MV-4-11 (cell line): ENCODE results near the gene PRPF6.
A peak's percentile ranks its signal among the peaks of the same experiment; 100 is the strongest.
"Not testable (repeated sequence)": the region's sequence is repeated elsewhere in the genome, so short reads cannot be mapped to it uniquely, and the experiment has no call there.

Experiments used
- DNase-seq: peaks from one replicate; lab custom pipeline; 2025; lab: John Stamatoyannopoulos, UW

Gene PRPF6

DNA sequence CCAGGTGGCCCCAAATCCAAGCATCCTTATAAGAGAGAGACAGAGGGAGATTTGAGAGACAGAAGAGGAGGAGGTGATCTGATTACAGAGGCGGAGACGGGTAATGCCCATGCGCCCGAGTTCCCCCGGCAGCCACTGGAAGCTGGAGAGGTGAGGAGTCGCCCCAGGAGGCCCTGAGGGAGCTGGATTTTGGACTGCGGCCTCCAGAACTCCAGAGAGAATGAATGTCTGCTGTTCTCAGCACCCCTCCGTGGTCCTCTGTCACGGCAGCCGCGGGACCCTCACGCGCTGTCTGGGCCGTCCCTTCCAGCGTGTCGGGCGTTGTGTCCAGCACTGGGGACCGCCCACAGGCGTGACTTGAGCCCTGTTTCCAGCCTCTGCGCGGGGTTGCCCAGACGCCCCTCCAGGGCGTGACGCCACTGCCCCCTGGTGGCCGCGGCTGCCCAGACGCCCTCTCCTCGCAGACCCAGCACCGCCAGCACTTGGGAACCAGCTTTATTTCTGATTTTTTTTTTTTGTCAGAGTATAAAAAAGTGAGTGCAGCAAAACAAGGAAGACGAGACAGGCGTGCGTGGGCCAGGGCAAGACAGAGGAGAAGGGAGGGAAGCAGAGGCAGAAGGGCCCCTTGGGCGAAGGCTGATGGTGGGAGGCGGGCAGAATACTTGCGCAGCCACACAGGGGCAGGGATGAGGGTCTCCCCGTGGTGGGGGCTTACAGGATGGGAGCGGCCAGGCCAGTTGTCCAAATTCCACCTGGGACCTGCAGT, 7.1 kb upstream of the PRPF6 start:
- DNase-seq = peak; percentile 66

DNA sequence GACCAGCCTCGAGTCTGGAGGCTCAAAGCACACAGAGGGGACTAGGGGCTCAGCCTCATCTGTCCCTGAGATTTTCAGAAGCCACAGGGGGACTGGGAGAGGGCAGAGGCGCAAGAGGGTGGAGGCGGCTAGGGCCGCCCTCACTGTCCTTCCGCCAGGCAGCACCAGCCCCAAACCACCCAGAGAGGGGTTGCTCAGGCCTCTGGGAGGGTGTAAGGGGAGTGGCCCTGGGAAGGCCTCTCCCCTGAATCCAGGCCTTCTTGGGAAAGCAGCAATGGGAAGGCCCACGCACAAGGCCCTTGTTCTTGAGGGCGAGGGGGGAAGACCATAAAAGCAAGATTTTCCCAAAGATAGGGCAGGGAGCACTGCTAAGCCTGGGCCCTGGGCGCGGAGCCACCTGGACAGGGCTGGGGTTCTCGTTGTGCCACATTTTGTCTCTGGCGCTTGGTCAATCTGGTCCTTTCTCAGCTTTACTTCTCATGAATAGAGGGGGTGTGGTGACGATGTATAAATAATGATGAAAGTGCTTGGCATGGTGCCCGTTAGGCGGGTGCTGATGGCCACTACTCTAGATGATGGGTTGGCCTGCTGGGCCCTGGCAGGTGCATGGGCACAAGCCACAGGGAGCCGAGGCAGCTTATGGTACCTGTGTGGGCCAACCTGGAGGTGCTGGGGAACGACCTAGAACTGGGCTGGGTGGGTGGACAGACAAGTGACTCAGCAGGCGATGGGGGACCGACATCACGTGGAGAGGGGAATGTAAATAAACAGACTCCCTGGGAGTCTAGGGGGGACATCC, 6.3 kb upstream of the PRPF6 start:
- no peak for DNase-seq

DNA sequence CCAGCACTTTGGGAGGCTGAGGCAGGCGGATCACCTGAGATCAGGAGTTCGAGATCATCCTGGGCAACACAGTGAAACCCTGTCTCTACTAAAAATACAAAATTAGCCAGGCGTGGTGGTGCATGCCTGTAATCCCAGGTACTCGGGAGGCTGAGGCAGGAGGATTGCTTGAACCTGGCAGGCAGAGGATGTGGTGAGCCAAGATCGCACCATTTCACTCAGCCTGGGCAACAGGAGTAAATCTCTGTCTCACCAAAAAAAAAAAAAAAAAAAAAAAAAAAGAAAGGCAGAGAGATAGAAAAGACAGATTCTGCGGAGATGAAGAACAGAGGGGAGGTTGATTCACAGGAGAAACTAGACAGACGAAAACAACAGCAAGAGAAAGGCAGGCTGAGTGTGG, 4.4 kb upstream of the PRPF6 start:
- not testable (repeated sequence) for DNase-seq

DNA sequence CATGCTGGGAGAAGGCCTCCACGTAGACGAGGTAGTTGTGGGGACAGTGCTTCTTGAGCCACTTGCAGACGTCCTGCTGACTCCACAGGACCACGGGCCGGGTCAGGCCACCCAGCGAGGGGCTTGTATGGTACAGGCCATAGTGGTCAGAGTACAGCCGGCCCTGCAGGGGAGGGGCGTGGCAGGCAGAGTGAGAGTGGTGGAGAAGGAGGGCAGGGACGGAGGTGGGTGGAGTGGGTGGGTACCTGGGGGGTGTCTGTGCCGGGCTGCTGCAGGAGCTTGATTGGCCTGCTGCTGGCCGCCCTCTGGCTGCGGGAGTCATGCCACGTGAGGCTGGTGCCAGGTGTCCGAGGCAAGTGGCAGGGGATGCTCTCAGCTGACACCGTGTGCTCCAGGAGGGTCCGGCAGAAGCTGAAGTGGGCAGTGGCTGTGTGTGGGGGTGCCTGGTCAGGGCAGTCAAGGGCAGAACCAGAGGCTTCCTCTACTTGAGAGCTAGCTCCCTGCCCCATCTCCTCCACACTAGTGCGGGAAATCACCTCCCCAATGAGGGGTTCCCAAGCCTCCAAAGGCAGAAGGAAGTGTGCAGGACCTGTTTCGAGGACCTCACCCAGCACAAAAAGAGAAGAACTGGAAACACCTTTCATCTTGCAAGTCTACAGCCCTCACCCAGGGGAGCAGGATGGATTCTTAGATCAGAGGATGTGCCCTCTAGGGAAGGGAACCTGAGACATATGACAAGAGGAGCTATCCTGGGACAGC, 3.8 kb upstream of the PRPF6 start:
- DNase-seq = no peak

DNA sequence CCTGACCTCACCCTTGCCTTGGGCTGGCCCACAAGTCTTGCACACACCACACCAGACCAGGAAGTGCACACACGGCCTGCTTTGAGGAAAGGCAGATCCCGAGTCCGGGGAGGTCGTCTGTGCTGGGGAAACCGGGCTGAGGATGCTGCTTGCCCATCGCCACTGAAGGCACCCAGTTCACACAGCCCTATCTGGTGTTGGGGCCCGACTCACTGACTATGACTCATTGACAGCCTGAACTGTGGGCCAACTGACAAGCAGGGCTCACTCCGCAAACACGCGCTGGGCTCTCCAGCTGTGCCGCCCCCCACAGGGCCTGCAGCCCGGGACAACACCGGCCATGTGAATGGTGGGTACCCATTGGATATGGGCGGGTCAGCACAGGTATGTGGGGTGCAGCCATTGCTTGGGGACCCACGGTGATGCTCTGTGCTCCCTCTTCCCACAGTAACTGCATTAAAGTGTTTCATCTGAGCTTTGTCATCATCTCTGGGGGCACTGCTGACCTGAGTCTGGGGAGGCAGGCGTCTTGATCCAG, 3.1 kb upstream of the PRPF6 start:
- DNase-seq = peak; percentile 87

DNA sequence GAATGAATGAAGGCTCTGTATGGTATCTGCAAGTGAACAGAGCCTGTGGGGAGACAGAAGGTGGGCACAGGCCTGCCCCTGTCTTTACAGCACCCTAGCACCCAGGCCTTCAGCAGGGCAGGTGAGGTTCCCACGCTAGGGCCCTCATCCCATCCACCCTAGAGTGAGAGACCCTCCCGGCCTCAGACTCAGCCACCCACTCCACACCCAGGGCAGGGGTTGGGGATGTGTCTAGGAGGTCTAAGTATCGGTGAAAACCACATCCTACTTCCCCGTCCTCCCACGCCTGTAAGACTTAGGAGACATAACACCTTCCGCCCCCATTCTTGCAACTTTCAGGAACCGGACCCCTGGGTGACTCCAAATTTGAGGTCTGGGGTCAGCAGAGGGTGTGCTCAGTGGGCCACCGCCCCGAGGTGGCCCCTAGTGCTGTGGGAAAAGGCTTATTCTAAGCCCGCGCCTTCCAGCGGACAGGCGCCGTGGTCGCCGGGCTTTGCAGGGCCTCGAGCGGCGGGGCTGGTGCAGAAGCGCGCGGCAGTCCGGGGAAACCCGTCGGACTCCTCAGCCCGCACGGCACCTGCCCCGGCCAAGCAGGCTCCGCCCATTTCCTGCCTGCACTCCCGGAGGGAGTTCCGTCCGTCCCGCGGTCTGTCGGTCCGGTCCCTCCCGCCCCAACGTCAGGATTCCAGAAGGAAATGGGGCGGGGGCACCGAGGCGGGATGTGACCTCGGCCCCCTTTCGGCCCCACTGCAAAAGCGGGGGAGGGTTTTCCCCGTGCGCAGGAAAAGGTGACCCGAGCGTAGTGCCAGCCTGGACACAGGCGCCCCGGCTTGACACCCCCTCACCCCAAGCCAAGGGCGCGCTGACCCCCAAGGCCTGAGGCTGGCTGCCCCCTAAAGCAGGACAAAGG, 2.4 kb upstream of the PRPF6 start:
- DNase-seq = peak; percentile 72

DNA sequence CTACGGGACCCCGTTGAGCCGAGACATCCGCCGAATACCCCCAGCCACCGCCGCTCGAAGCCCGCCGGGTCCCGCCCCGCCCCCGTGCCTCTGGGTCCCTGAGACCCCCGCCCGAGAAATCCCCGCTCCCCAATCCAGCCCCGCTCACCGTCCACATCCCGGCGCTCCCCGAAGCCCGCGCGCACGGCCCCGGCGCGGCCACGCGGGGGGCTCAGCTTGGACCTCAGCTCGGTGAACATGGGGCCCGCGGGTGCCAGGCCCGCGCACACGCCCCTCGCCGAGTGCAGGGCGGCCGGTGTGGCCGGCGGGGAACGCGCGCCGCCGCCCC, 1.7 kb upstream of the PRPF6 start:
- no peak for DNase-seq

DNA sequence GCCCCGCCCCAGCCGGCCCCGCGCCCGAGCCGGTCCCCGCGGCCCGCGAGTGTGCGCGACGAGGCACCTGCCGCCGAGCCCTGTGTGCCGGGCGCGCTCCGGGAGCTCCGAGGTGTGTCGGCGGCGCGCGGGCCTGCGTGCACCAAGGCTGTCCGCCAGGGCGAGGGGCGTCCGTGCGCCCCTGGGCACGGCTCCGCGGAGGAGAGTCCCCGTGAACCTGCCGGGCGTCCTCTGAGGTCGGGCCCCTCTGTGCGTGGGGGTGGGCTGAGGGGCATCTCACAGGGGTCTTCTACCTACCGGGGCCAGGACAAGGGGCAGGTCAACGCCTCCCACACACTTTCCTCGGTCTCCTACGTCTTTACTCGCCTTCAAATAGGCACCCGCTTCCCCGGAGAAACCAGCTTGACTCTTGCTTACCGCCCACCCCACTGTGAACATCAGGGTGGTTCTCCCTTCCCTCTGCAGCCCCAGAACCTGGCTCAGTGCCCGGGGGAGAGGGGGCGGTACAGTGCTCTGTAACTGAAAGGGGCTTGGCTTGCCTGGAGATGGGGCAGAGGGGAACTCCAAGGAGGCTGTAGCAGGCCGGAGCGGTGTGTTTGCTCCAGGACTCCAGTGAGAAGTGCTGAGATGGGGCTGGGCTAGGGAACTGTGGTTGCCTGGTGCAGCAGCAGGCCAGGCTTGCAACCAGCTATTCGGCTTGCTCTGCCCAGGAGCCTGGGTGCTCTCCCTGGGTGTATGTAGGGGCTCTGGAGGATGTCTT, 1.2 kb upstream of the PRPF6 start, which contains the start of gene SAMD10:
SAMD10 (minus strand) TSS at position 86 of the 760 bp plus-strand sequence. CDS start 175 bp downstream, outside the sequence.
- peak; percentile 77 for DNase-seq

DNA sequence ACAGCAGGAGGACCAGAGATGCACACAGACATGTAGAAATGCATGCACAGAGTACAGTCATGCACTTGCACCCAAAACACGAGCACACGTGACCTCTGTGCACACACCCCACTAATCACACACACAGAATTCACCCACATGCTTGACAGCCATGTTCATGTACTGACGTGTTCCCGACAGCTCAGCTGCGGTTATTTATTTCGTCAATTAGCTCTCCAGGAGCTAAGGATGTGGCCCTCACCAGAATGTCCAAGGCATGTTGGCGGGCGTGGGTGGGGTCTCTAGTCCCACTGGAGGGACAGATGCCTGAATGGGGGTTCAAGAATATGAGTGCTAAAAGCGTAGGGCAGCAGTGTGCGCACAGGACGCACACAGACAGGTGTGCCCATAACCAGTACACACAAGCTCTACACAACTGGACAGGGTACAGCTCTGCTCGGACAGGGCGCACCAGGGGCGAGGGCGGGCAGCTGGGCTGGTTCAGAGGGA, 571 bp upstream of the PRPF6 start:
- peak; percentile 77 for DNase-seq

DNA sequence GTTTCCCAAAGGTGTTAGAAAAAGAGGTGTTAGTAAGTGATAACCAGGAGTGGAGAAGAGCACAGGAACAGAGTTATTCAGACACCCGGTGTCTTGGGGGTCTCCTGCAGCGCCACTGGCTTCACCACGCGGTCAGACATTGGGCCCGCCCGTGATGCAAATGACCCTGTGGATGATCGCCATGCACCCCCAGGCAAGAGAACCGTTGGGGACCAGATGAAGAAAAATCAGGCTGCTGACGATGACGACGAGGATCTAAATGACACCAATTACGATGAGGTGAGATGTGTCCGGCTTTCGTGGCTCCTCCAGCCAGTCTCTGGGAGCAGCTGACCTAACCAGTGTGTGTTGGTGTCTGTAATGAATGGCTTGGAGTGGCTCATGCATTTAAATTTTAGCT, 2.0 kb downstream of the PRPF6 start:
- DNase-seq = no peak

DNA sequence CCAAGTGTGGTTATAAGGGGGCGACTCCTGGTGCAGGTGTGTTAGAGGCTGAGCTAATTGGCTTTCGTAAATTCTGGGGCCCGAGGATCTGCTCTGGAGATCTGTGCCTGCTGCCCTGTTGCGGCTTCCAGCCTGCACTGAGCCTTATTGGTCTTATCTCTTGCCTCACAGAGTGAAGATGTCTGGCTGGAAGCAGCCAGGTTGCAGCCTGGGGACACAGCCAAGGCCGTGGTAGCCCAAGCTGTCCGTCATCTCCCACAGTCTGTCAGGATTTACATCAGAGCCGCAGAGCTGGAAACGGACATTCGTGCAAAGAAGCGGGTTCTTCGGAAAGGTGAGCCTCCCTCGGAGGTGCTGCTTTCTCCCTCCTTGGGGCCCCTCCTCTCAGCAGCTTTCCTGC, 20.0 kb downstream of the PRPF6 start:
- no peak for DNase-seq

DNA sequence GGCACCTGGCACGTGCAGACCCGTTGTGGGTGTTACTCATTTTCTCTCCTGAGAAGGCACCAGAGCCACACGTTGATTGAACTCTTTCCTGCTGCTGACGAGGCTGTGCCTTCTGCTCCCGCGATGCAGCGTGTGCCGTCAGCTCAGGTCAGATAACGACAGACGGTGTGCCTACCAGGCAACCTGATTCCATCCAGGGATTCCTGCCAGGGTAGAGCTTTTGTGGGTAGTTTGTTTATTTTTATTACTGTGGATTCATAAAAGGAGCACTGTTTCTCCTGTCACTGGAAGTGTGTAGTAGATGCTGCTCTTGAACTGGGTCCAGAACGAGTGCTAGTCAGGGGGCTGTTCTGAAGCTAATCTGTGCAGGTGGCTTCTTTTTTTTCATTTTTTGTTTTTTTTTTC, 20.7 kb downstream of the PRPF6 start:
- no peak for DNase-seq

DNA sequence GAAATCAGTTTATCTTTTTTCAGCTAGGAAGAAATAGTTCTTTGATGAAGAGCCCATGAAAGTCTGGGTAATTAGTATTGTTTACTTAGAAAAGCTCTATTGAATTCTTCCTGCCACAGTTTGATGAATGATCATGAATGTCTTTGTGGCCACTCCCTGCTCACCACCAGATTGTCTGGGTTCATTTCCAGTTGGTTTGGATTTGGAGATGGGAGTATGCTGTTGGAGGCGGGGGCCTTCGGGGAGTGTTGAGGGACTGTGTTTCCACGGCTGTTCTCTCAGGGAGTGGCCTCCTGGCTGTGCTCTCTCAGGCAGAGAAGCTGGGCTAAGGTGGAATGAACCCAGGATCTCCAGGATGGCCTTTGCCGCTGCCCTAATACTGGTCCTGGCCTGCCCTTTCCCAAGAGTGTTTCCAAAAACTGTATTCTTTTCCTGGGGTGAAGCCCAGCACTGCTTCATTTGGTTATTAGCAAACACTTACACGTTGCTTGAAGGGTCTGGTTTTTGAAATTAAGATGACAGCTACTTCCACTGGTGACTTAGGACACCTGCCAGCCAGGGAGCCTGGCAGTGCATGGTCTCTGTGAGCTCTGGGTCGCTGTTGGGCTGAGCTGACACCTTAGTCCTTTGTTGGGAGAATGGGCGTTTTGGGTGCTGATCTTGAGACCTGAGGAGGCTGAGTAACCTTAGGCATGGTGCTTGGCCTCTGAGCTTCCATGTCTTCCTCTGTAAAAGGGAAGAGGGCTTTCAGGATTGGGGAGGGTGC, 23.2 kb downstream of the PRPF6 start:
- no peak for DNase-seq

DNA sequence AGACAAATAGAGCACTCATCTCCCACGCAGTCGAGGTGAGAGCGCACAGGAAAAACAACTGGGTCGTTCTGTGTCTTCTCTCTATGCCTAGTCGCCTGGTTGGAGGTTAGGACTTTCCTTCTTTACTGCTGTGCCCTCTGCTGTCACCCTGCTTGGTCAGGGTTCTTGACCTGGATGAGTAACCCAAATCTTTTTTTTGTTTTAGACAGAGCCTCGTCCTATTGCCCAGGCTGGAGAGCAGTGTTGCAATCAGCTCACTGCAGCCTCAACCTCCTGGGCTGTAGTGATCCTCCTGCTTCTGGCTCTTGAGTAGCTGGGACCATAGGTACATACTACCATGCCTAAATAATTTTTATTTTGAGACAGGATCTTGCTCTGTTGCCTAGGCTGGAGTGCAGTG, 24.5 kb downstream of the PRPF6 start:
- DNase-seq = peak; percentile 30

DNA sequence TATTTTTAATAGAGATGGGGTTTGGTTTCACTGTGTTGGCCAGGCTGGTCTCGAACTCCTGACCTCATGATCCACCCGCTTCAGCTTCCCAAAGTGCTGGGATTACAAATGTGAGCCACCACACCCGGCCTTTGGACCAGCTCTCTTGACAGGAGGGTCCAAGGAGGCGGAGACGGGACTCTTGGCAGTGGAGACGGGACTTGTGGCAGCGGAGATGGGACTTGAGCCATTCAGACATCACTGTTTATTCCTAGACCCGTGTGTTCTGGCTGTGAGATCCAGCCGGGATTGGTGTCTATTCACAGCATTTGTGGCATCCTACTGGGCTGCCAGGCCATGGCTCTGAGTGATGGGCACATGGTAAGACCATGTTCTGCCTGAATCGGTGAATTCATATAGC, 25.6 kb downstream of the PRPF6 start:
- DNase-seq = no peak

DNA sequence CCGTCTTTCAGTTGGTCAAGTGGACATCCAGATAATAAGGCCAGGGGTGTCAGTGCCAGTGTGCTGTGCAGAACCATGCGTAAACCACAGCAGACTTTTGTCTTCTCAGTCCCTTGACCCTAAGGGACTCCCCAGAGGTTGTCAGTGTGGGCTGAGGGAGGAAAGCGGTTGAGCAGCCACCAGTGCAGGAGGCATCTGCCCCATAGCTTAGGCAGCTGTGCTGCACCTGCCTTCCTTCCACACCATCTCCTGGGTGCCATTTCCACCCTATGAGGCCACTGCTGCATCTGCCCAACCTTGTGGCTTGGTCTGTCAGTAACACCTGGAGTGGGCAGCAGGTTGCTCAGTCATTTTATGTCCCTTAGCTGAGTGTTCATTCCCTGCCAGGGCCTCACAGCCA, 26.0 kb downstream of the PRPF6 start:
- no peak for DNase-seq

DNA sequence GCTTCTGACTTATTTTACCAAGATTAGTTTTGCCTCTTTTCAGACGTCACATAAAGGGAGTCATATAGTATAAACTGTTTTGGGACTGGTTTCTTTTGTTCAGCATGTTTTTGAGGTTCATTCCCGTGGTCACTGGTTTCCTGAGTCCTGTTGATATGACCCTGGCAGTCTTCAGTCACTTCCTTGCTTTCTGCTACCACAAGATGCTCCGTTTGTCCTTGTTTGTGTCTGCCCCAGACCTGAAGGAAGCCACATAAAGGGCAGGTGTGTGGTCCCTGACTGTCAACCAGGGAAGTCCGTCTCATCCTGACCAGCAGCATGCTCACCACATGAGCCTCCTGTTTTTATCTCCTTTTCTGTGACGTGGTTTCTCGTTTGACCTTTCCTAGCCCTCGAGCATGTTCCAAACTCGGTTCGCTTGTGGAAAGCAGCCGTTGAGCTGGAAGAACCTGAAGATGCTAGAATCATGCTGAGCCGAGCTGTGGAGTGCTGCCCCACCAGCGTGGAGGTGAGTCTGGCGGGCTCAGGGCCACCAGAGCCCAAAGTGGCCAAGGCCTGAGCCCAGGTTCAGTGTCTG, 29.0 kb downstream of the PRPF6 start:
- peak; percentile 29 for DNase-seq

DNA sequence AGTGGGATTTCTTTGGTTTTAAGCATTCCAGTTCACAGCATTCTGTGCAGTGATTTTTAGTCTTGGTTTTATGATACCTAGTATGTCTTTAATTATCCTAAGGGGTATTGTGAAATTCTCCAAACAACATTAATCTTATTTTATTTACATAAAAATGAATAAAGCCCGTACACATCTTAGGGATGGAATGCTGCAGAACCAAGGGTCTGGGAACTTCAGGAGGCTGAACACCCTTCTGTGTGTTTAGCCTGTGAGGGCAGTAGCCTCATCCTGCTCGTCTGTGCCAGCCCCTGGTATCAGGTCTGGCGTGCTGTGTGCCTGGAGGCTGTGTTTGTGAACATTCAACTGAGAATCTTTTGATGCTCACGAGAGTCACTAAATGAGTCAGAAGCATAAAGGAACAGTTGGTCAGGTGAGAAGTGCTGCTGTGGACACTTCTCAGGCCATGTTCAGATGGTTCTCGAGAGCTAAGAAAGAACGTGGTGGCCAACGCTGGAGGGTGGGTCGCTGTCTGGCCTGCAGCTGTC, 29.8 kb downstream of the PRPF6 start:
- DNase-seq = no peak

DNA sequence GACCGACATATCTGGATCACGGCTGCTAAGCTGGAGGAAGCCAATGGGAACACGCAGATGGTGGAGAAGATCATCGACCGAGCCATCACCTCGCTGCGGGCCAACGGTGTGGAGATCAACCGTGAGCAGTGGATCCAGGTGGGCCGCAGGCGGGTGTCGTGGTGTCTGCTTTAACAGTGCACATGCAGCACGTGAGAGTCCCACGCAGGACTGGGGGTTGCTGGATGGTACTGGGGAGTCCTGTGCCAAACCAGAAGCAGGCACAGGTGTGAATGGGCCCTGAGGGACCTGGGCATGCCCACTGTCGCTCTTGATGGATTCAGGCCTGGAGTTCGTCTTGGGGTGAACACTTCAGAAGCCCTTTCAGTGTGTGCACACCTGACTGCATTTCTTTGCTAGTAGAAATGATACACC, 30.4 kb downstream of the PRPF6 start:
- DNase-seq = no peak
